ENCODE results near the gene GDPD3.
"Not testable (repeated sequence)": the region's sequence is repeated elsewhere in the genome, so short reads cannot be mapped to it uniquely, and the experiment has no call there.

GDPD3 gene

DNA sequence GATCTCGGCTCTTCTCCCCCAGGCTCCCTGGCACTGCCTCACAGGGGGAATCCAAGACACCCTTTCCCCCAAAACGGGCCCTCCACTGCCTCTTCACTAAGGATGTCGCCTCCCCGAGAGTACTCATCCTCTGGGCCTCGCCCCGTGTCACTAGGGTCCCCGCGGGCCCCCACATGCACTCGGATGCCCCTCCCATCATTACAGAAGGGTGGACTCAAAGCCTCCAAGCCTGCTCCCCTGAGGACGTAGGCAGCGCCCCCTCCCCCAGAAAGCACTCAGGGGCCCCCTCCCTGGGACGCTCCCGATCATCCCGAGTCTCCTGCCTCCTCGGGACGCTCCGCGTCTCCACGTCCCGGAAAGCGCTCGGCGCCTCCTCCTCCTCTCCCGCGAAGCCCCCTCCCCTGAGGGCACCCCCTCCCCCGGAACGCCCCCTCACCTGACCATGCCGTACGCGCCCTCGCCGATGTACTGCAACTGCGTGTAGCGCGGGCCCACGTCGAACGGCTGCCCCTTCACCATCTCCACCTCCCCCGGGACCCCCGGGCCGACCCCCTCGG is 9.3 kb upstream of the GDPD3 start:
- DNase-seq (ENCODE audit: low spot score): peak; percentile 15

DNA sequence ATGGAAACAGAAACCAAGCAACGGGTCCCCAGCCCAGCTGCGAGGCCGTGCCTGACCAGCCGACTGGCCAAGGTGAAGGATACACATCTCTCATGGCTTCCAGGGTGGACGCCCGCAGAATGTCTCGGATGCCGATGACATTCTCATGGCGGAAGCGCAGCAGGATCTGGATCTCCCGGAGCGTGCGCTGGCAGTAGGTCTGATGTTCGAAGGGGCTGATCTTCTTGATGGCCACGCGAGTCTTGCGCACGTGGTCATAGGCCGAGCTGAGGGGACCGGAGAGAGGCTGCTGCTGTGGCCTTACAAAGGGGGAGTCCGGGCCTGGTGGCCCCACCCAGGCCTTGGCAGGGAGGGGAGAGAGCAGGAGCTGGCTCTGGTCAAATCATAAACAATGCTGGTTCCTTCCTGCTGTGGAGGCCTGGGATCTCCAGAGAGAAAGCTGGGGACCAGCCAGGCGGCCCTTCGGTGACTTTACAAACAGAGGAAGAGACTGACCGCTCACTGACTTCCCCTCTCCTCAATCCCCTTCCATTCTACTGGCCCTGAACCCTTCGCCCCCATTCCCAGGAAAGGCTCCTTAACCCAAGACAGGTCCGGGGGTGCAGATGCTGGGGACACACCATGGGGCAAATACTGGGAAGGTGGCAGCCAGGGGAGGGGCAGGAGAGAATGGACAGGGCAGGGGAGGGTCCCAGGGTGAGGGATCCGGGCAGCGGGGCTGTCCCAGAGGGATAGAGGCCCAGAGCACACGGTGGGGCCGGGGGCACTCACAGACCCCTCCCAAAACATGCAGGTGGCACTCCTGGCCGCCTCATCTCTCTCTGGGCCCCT is 8.6 kb upstream of the GDPD3 start:
- DNase-seq (ENCODE audit: low spot score): peak; percentile 25

DNA sequence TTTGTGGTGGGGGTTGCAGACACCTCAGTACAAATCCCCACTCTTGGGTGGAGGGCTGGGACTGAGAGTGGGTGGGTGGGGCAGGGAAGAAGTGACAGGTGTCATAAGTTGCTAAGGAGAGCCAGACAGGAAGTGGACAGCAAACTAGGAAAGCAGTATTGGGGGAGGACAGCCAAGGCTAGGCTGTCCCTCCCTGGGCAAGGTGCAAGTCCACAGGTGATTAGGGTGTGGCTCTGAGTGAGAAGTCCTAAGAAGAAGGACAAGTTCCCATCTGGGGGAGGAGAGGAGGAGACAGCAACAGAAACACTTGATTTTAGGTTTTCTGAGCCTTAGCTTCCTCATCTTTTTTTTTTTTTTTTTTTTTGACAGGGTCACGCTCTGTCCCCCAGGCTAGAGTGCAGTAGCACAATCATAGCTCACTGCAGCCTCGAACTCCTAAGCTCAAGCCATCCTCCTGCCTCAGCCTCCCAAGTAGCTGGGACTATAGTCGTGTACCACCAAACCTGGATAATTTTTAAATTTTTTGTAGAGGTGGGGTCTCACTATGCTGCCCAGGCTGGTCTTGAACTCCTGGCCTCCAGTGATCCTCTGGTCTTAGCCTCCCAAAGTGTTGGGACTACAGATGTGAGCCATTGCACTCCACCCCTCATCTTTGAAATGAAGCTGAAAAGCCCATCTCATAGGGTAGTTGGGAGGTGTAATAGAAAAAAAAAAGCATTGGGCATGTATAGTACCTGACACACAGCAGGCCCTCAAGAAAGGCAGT is 7.2 kb upstream of the GDPD3 start:
- DNase-seq (ENCODE audit: low spot score): no peak

DNA sequence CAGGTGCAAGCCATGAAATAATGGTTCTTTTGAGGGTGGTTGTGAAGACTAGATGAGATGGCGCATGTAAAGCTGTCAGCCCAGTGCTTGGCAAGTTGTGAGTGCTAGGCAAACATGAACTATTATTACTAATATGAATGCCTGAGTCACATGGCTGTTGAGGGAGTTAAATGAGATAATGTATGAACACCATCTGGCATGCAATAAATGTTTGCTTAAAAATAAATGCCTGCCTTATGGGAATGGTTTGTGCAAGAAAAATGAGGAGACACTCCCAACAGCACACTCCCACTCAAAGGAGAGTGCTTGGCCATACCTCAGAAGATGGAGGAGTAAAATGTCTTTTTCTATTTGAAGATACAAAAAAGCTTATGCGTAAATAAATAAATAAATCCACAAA is 6.1 kb upstream of the GDPD3 start:
- DNase-seq (ENCODE audit: low spot score): no peak

DNA sequence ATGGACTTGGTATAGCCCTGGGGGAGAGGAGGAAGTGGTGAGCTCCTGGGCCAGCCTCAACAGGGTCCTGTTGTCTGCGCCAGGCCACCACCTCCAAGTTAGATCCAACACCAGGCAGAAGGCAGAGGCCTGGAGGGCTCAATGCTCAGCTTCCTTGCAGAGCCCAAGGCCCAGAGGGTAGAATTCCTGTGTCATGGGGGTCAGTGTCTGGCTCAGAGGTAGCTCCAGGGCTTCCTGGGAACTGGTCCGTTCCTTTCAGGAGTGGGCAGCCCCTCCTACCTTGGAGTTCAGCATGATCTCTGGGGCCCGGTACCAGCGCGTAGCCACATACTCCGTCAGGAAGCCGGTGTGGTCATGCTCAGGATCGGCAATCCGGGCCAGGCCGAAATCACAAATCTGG is 4.4 kb upstream of the GDPD3 start:
- DNase-seq (ENCODE audit: low spot score): no peak

DNA sequence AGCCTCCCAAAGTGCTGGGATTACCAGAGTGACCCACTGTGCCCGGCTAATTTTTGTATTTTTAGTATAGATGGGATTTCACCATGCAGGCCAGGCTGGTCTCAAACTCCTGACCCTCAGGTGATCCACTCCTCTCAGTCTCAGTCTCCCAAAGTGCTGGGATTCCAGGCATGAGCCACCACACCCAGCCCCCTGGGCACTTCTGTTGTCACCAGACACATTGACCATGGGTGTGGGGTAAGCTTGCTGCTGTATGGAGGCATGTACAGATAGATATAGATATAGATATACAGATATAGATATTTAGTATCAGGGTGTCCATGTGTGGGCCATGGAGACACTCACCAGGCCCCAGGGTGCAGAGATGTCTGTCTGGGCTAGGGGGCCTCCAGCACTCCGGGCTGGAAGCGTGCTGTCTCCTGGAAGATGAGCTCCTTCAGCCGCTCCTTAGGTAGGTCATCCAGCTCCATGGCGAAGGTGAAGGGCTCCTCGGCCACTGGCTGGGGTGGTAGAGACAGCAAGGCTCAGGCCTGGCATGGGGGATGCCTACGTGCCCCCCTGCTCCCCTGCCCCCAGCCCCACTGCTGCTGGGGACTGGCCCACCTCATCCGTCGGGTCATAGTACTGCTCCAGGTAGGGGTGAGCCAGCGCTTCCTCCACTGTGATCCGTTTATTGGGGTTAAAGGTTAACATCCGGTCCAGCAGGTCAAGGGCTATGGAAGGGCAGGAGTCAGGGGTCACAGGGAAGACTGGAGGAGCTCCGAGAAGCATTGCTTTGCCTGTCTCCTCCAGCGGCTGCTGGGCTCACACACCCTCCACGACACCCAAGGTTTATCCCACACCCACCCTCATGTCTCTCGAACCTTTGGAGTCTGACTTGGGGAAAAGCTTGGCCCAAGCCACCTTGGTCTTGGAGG is 3.2 kb upstream of the GDPD3 start:
- DNase-seq (ENCODE audit: low spot score): no peak

DNA sequence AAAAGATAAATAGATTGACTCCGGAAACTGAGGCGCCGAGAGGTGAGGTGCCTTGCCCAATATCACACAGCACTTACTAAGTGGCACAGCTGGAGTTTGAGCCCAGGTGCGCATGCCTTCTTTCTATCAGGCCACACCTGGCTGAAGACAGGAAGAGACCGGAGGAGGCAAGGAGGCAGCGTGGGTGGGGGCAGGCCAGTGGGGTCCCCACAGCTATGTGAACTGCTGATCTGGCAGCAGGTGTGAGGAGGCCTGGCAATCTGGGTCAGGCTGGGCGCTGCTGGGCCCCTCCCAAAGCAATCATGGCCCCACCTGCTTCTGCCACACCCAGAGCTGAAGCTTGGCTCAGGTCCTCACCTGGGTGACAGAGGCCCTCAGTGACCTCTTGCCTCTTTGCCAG is 1.9 kb upstream of the GDPD3 start:
- DNase-seq (ENCODE audit: low spot score): no peak

DNA sequence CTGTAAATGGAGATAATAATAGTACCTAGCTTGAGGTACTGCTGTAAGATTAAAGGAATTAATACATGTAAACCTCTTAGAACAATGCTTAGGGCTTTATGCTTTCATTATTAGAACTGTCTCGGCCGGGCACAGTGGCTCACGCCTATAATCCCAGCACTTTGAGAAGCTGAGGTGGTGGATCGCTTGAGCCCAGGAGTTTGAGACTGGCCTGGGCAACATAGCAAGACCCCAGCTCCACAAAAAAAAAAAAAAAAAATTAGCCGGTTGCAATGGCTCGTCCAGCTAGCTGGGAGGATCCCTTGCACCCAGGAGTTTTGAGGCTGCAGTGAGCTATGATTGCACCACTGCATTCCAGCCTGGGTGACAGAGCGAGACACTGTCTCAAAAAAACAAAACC is 1.5 kb upstream of the GDPD3 start:
- not testable (repeated sequence) for DNase-seq (ENCODE audit: low spot score)

DNA sequence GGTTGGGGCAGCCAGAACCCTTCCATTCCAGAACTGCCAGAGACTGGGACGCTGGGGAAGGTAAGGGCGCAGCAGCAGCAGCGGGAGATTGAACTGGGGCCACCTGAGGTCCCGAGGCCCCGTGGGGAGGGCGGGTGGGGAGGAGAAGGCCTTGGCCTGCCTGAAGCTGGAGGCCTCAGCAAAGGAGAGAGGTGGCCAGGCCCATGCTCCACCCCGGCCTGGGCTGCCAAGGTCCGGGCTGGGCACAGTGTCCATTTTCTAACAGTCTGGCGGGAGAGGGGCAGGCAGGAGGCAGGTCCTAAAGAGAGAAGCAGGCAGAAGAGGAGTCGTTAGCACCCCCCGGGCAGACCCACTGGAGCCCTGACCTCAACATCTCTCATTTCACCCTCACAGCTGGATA is 1.1 kb upstream of the GDPD3 start:
- no peak for DNase-seq (ENCODE audit: low spot score)

DNA sequence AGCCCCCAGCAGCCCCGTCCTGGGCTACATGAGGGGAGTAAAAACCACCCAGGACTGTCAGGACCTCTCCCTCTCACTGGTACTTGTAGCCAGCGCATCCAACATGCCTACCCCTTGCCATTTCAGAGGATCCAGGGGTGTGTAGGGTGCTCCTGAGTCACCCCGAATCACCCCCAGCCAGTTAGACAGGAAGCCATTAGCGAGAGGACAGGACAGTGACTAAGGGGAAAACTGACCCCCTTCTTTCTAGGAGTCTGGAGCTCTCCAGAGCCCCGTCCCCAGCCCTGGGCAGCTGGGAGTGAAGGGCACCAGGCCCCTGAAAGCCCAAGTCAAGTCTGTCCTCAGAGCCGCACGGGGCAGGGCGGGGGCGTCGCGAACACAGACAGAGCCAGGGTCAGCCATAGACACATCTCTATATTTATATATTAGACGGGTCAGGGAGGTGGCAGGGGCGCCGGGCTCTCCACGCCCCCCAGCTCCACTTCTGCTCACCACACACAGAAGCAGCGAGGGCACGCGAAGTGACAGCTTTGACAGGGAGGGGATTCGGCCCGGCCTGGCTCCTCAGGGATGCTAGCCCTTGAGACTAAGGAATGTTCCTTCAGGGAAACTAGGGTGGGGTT is 485 bp upstream of the GDPD3 start:
- peak; percentile 12 for DNase-seq (ENCODE audit: low spot score)

DNA sequence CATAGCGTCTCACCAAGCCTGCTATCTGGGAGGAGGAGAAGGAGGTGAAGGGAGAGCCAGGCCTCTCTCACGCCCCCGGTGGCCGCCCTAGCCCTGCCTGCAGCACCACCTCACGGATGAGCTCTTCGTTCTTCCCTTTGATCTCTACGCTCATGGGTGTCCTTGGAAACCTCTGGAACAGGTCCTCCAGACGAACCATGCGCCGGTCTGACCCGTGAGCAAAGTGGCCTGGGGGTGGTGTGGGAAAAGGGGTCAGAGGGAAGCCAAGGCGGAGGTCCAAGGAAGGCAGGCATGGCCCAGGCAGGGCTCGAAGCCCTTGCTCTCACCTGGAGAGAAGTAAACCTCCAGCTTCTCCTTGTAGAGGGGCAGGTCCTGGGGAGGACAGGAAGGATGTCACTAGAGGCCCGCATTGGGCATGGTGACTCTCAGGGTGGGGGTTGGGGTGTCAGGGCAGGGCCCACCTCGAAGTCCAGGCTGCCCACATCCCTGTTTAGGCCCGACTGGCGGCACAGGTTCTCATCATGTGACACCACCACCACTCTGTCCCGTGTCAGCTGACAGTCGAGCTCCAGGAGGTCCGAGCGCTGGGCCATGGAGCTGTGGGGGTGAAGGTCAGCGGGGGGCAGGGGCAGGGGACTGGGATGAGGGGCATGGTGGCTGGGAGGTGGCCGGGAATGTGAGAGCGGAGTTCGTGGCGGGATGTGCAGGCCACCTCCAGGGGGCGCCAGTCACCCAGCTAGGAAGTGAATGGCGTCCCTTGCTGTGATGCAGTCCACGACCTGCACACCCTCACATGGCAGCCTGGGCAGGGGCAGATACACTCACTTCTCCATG is 923 bp downstream of the GDPD3 start:
- DNase-seq (ENCODE audit: low spot score): peak; percentile 75

DNA sequence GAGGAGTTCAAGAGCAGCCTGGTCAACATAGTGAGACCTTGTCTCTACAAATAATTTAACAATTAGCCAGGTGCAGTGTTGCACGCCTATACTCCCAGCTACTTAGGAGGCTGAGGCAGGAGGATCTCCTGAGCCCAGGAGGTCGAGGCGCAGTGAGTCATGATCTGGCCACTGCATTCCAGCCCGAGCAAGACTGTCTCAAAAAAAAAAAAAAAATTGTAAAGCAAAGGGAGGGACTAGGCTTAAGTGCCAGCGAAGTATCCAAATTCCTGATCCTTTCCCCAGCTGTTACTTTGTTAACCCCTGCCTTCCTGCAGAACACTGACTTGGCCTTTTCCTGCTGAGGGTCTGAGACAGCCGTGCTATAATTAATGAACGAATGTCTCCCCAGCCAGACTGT is 2.7 kb downstream of the GDPD3 start:
- no peak for DNase-seq (ENCODE audit: low spot score)

DNA sequence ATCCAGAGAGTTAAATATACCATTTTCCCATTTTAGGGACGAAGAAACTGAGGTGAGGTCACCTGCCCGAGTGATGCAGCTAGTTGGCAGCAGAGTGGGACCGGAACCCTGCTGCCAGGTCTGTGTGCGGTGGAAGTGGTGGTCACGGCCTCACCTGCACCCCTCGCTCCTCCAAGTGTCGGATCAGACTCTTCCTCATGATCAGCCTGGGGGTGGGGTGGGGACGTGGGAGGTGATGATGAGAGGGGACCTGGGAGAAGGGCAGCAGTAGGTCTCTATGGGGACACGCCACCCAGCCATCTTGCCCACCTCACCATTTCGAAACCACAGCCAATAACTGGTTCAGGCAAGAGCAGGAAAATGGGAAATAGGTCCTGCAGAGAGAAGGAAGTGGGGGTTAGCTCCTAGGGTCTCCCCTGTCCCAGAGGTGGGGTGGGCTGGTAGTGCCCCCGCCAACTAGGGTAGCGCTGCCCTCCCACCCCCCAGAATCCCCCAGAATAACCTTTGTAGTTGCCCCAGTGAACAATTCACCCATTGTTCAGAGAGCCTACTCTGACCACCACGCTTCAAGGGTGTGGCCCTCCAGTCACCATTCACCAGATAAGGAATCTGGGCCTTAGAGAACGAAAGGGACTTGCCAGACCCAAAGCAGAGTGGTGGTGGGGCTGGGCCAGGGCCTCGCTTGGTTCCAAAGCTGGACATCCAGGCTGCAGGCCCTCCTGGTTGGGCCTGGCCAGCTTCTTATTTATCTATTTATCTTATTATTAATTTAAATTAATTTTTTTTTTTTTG is 5.1 kb downstream of the GDPD3 start:
- no peak for DNase-seq (ENCODE audit: low spot score)

DNA sequence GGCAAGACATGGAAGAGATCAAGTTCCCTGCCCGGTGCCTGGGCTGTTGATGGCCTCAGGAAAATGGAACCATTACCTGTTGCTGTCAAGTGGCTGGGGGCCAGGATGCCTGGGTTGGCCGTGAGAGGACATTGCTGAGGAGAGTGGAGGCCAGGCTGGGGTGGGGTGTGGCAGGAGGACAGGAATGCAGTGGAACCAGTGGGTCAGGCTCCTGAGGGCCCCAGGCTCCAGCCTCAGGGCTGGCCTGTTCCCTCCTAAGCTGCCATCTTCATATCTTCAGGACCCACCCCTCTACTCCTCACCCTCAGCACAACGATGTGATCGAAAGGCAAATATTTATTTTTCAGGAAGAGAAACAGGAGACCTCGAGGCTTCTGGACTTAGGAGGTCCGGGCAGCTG is 8.8 kb downstream of the GDPD3 start:
- DNase-seq (ENCODE audit: low spot score): no peak

DNA sequence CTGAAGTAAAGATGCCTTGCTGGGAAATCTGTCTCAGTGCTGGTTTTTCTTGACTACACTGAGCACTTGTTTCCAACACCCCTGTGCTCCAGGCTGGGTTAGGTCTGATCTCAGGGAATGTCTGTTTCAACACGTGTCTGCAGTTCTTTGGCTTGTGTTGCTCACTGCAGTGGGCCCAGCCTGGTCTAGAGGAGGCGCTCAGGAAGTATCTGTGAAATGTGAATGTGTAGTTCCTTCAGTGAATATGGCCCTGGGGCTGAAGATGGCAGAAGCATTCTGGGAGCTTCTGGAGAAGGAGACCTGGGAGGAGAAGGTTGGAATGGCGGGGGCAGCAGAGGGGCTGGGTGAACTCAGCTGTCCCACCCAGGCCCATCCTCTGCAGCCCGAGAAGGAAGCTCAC is 9.2 kb downstream of the GDPD3 start:
- DNase-seq (ENCODE audit: low spot score): no peak

DNA sequence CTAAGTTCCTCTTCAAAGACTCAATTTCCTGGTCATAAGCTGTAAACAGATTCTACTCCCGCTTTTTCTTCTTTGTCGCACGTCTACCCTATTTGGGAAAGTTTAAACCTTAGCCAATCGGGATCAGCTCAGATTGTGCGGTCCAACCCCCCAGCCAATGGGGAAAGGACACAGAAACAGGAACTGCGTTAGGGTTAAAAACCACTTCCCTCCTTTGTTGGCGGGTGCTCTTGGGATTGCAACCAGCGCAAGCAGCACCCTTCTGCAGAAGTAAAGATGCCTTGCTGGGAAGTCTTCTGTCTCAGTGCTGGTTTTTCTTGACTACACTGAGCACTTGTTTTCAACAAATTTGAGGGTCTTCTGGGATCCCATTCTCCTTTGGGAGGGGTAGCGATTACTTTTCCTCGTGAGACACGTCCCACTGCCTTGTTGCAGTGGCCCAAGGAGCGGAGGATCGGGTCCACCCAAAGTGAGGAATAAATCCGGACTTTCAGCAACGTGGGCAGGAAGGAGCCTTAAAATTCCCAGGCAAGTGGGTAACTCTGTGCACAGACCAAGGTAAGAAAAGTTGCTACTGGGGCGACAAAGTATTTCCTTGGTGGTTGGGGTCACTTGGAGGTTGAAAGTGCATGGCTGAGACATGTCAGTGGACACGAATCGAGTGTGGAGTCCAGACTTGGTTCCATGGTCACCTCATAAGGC is 16.3 kb downstream of the GDPD3 start:
- DNase-seq (ENCODE audit: low spot score): no peak

DNA sequence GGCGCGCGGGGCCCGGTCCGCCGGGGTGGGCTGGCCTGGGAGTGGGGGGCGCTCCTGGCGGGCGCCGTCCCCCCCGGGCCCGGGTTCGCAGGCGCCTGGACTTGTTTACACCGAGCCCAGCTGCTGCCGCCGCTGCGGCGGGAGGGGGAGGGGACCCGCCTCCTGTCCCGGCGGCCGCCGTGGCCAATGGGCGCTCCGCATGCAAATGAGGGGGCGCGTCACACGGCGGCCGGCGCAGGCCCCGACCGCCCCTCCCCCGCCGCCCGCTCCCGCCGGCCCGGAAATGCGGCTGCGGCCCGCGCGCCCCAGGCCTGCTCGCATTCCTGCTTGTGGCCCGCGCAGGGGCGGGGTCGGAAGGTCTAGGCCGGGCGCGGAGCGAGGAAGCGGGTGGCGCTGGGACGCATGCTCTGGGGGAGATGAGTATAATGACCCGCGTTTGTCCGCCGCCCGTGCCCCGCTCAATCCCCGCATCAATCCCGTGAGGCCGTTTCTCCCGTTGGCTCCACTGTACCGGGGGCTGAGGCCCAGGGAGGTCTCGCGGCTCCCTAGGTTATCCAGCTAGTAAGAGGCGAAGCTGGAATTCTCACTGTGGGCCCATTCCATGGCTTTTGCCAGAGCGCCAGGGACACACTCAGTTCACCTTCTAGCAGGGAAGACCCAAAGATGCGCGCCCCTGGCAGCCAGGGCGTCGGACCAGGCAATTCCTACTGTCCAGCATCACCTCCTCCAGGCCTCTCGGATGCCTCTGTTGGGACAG is 17.1 kb downstream of the GDPD3 start, which contains the start of gene YPEL3:
TSS of gene YPEL3 (minus strand) at position 109 of the 757 bp plus-strand sequence. CDS start 731 bp downstream, outside the sequence.
- peak; percentile 98 for DNase-seq (ENCODE audit: low spot score)

All from AG08395 (cell line).